Caco-2 (cell line): ENCODE measurements around the gene BID. TPM values are rescaled to one million over a fixed set of nuclear protein-coding genes. Genes with fewer than 3 reads are reported as not detected.

Experiments
- BruUV-seq: library from RNA; stranded (reverse); fragments of 400-500 nt; replicated peaks from 2 replicates; lab custom pipeline; 2021; lab: Mats Ljungman, UMichigan
- CTCF ChIA-PET: fragments of 300-600 bp; sonication (Branson Sonifier 250); formaldehyde crosslinking; loops from one replicate; lab custom pipeline; 2022; ENCODE audit warnings: antibody characterized with exemption; lab: Charles Lee
- POLR2A ChIA-PET: fragments of 300-600 bp; sonication (Branson Sonifier 250); formaldehyde crosslinking; loops from one replicate; lab custom pipeline; 2022; ENCODE audit warnings: antibody characterized with exemption; lab: Charles Lee
- DNase-seq, 2 experiments: peaks; one replicate each; pipeline versions ENCODE4 v3.0.0 to v3.0.0-alpha.2; 2020 to 2022
- H3K27me3 ChIP-seq: replicated peaks from 2 replicates; pipeline ENCODE4 v1.6.0; 2011; ENCODE audit warnings: low read length; ENCODE audit not compliant: control insufficient read depth, insufficient read depth
- H3K36me3 ChIP-seq: 2 replicates; pipeline ENCODE4 v1.5.1; 2011; ENCODE audit warnings: low read length; ENCODE audit not compliant: control insufficient read depth, insufficient read depth
- H3K4me1 ChIP-seq: fragments of 250-450 bp; sonication (Bioruptor Pico); 2 replicates; pipeline ENCODE4 v1.5.1; 2020; ENCODE audit warnings: mild to moderate bottlenecking
- H3K4me3 ChIP-seq: 2 replicates; pipeline ENCODE4 v1.5.1; 2011; ENCODE audit warnings: low read depth, mild to moderate bottlenecking, control low read depth, low read length
- H3K9me3 ChIP-seq: fragments of 250-450 bp; sonication (Bioruptor Pico); 2 replicates; pipeline ENCODE4 v1.5.1; 2020; ENCODE audit warnings: mild to moderate bottlenecking, moderate library complexity
- H3K27ac Mint-ChIP-seq: one replicate; pipeline ENCODE4 v1.8.0; 2022; ENCODE audit warnings: mixed read lengths; ENCODE audit not compliant: unreplicated experiment
- H3K27me3 Mint-ChIP-seq: one replicate; pipeline ENCODE4 v1.8.0; 2022; ENCODE audit warnings: mixed read lengths; ENCODE audit not compliant: insufficient read depth, unreplicated experiment
- H3K36me3 Mint-ChIP-seq: one replicate; pipeline ENCODE4 v1.8.0; 2022; ENCODE audit warnings: mild to moderate bottlenecking, mixed read lengths; ENCODE audit not compliant: insufficient read depth, unreplicated experiment
- H3K4me1 Mint-ChIP-seq: one replicate; pipeline ENCODE4 v1.8.0; 2022; ENCODE audit warnings: low read depth, mixed read lengths; ENCODE audit not compliant: unreplicated experiment
- H3K4me3 Mint-ChIP-seq: one replicate; pipeline ENCODE4 v1.8.0; 2022; ENCODE audit warnings: mild to moderate bottlenecking, moderate library complexity, mixed read lengths; ENCODE audit not compliant: unreplicated experiment
- H3K9me3 Mint-ChIP-seq: one replicate; pipeline ENCODE4 v1.8.0; 2022; ENCODE audit warnings: mixed read lengths; ENCODE audit not compliant: unreplicated experiment
- CTCF ChIP-seq, 2 experiments: fragments of 200-600 bp in 1 of 2; IDR thresholded peaks; 1 replicate in 1 of 2; 2 replicates in 1 of 2; pipeline versions ENCODE4 v1.5.1 to v1.8.0; 2011 to 2022; ENCODE audit warnings: antibody characterized with exemption in 1 of 2, control low read depth in 1 of 2, inconsistent platforms in 1 of 2, low read depth in 1 of 2, low read length in 1 of 2, mild to moderate bottlenecking in 1 of 2, moderate library complexity in 1 of 2; ENCODE audit not compliant: insufficient read depth in 1 of 2, severe bottlenecking in 1 of 2, unreplicated experiment in 1 of 2
- intact Hi-C: fragments of 100-400 bp; cut with micrococcal nuclease; formaldehyde crosslinking; loops from one replicate; pipeline ENCODE4 v1.10.0; 2022; ENCODE audit not compliant: unreplicated experiment
- total RNA-seq: library from RNA; stranded (reverse); gene quantifications from 2 replicates; pipeline ENCODE4 v1.2.3, GENCODE V29; 2022

Gene BID
- total RNA-seq, 1 experiment from 2014 or later: 28.2 TPM

GRCh38 chr22:17726928-17727897 lies 47.1 kb downstream of the BID start:
- H3K27ac Mint-ChIP-seq: no peak overlapping the region
- intact Hi-C loops: no loop called here
- no peaks in the 10 kb centered on the region for H3K36me3 ChIP-seq

GRCh38 chr22:17726006-17726927 lies 48.0 kb downstream of the BID start:
- Histone ChIP-seq H3K9me3 (no peaks in the 10 kb centered on the region), H3K4me1 (0 out of 2 replicates have a peak, but pooled peaks cover 6% of the 10 kb centered on the region), H3K27me3 (no peaks in the 10 kb centered on the region), H3K4me3 (no peak overlapping the region), H3K36me3 (no peaks in the 10 kb centered on the region)
- no peak for TF ChIP-seq CTCF (IDR thresholded peaks at IDR 0.05; ENCODE audit: insufficient read depth in 1 of 2, low read depth in 1 of 2, low read length in 1 of 2, severe bottlenecking in 1 of 2, unreplicated experiment in 1 of 2)
- no TSS peak for BruUV-seq
- Mint-ChIP-seq H3K9me3 (no peaks in the 10 kb centered on the region), H3K36me3 (peaks cover 25% of the 10 kb centered on the region), H3K4me1 (peaks cover 8% of the 10 kb centered on the region), H3K4me3 (no peak overlapping the region), H3K27me3 (no peaks in the 10 kb centered on the region), H3K27ac (no peak overlapping the region)
- ChIA-PET POLR2A (no interaction called here), CTCF (interaction anchor here (0.6 kb wide), 1 partner anchor 569 kb away, joined by 5 read pairs; no protein-coding TSS in a partner anchor)
- intact Hi-C loops: no loop called here
- no peak for DNase-seq

More at GRCh38 chr22:17726928-17727897, 47.1 kb downstream of the BID start:
- Histone ChIP-seq H3K9me3 (no peaks in the 10 kb centered on the region), H3K4me3 (no peak overlapping the region), H3K27me3 (no peaks in the 10 kb centered on the region), H3K4me1 (0 out of 2 replicates have a peak, but pooled peaks cover 6% of the 10 kb centered on the region)
- Mint-ChIP-seq H3K9me3 (no peaks in the 10 kb centered on the region), H3K27me3 (no peaks in the 10 kb centered on the region), H3K4me3 (no peak overlapping the region), H3K4me1 (peaks cover 8% of the 10 kb centered on the region), H3K36me3 (peaks cover 25% of the 10 kb centered on the region)
- CTCF ChIA-PET: no interaction called here
- POLR2A ChIA-PET: no interaction called here
- no peak for DNase-seq
- no peak for TF ChIP-seq CTCF (IDR thresholded peaks at IDR 0.05; ENCODE audit: insufficient read depth in 1 of 2, low read depth in 1 of 2, low read length in 1 of 2, severe bottlenecking in 1 of 2, unreplicated experiment in 1 of 2)
- BruUV-seq: no TSS peak

- no peaks in the 10 kb centered on the region for H3K27me3 Mint-ChIP-seq
- no peaks in the 10 kb centered on the region for H3K27me3 ChIP-seq
- H3K9me3 ChIP-seq: no peaks in the 10 kb centered on the region
- H3K36me3 ChIP-seq: no peaks in the 10 kb centered on the region
- H3K4me3 ChIP-seq: no peak overlapping the region
- no peak overlapping the region for H3K4me3 Mint-ChIP-seq
- 0 out of 2 replicates have a peak, but pooled peaks cover 6% of the 10 kb centered on the region for H3K4me1 ChIP-seq
- H3K4me1 Mint-ChIP-seq: peaks cover 8% of the 10 kb centered on the region
- intact Hi-C loops: no loop called here
- DNase-seq: no peak
- H3K27ac Mint-ChIP-seq: peak overlapping the region; percentile 6
- ChIA-PET POLR2A (no interaction called here), CTCF (no interaction called here)
- H3K9me3 Mint-ChIP-seq: no peaks in the 10 kb centered on the region
- H3K36me3 Mint-ChIP-seq: peaks cover 23% of the 10 kb centered on the region
- no peak for TF ChIP-seq CTCF (IDR thresholded peaks at IDR 0.05; ENCODE audit: insufficient read depth in 1 of 2, low read depth in 1 of 2, low read length in 1 of 2, severe bottlenecking in 1 of 2, unreplicated experiment in 1 of 2)
- no TSS peak for BruUV-seq
These were observed 48.8 kb downstream of the BID start for GRCh38 chr22:17725500-17725796.
